Measurements from ENCODE around the gene CDC42EP1.

Gene CDC42EP1

GRCh38 chr22:37616201-37617083 lies 56.2 kb downstream of the CDC42EP1 start:
- no peak for DNase-seq

- DNase-seq, result no peak
These were observed 57.2 kb downstream of the CDC42EP1 start for GRCh38 chr22:37617431-37617830.

GRCh38 chr22:37618072-37618656 lies 57.9 kb downstream of the CDC42EP1 start:
- DNase-seq, result no peak

- no peak for DNase-seq
These were observed 58.4 kb downstream of the CDC42EP1 start for GRCh38 chr22:37618674-37619073.

Measured in activated CD4-positive, alpha-beta T cell treated with anti-CD3 and anti-CD28 coated beads, Interleukin-2, Interleukin-6, amounts not matched to agents 100 ng/mL and 50 ng/mL, durations not matched to agents 16 hours and 8 hours (primary cell).